ENCODE results near the gene RNF213. TPM values are rescaled to one million over a fixed set of nuclear protein-coding genes. Genes with fewer than 3 reads are reported as not detected.

The RNF213 gene
- total RNA-seq, 4 donors from 2014 or later = 83.6 to 205 (median 103) TPM

DNA sequence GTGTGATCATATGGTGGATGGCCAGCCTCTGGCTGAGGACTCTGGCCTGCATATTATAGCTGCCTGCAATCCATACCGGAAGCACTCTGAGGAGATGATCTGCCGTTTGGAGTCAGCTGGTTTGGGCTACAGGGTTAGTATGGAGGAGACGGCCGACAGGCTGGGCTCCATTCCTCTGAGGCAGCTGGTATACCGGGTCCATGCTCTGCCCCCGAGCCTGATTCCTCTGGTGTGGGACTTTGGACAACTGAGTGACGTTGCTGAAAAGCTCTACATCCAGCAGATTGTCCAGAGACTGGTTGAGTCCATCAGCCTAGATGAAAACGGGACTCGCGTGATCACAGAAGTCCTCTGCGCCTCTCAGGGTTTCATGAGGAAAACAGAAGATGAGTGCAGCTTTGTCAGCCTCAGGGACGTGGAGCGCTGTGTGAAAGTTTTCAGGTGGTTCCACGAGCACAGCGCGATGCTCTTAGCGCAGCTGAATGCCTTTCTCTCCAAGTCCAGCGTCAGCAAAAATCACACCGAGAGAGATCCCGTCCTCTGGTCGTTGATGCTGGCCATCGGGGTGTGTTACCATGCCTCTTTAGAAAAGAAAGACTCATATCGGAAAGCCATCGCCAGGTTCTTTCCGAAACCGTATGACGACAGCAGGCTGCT, 85.3 kb downstream of the RNF213 start:
- ATAC-seq (ENCODE audit: low FRiP score) = no peak
- no peak for DNase-seq (ENCODE audit: low spot score)
- TF ChIP-seq, protein P1, sequence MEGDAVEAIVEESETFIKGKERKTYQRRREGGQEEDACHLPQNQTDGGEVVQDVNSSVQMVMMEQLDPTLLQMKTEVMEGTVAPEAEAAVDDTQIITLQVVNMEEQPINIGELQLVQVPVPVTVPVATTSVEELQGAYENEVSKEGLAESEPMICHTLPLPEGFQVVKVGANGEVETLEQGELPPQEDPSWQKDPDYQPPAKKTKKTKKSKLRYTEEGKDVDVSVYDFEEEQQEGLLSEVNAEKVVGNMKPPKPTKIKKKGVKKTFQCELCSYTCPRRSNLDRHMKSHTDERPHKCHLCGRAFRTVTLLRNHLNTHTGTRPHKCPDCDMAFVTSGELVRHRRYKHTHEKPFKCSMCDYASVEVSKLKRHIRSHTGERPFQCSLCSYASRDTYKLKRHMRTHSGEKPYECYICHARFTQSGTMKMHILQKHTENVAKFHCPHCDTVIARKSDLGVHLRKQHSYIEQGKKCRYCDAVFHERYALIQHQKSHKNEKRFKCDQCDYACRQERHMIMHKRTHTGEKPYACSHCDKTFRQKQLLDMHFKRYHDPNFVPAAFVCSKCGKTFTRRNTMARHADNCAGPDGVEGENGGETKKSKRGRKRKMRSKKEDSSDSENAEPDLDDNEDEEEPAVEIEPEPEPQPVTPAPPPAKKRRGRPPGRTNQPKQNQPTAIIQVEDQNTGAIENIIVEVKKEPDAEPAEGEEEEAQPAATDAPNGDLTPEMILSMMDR (IDR thresholded peaks at IDR 0.05) = no peak

DNA sequence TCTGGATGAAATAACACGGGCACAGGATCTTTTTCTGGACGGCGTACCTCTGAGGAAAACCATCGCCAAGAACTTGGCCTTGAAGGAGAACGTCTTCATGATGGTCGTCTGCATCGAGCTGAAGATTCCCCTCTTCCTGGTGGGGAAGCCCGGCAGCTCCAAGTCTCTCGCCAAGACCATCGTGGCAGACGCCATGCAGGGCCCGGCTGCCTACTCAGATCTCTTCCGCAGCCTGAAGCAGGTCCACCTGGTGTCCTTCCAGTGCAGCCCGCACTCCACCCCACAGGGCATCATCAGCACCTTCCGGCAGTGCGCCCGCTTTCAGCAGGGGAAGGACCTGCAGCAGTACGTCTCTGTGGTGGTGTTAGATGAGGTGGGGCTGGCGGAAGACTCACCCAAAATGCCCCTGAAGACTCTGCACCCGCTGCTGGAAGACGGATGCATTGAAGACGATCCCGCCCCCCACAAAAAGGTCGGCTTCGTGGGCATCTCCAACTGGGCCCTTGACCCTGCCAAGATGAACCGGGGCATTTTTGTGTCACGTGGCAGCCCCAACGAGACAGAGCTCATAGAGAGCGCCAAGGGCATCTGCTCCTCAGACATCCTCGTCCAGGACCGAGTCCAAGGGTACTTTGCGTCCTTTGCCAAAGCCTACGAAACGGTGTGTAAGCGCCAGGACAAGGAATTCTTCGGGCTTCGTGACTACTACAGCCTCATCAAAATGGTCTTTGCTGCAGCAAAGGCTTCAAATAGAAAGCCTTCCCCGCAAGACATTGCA, 86.0 kb downstream of the RNF213 start:
- no peak for ATAC-seq (ENCODE audit: low FRiP score)
- TF ChIP-seq, protein P1 (IDR thresholded peaks at IDR 0.05) = no peak

DNA sequence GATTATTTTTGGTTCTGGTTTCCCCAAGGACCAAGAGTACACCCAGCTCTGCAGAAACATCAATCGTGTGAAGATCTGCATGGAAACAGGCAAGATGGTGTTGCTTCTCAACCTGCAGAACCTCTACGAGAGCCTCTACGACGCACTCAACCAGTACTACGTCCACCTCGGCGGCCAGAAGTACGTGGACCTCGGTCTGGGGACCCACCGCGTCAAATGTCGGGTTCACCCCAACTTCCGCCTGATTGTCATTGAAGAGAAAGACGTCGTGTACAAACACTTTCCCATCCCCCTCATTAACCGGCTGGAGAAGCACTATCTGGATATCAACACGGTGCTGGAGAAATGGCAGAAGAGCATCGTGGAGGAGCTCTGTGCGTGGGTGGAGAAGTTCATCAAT, 86.9 kb downstream of the RNF213 start:
- DNase-seq (ENCODE audit: low spot score) (no peak), ATAC-seq (ENCODE audit: low FRiP score) (no peak)
- TF ChIP-seq, protein P1 (IDR thresholded peaks at IDR 0.05) = no peak

More for the DNA sequence above, 86.0 kb downstream of the RNF213 start:
- no peak for DNase-seq (ENCODE audit: low spot score)

DNA sequence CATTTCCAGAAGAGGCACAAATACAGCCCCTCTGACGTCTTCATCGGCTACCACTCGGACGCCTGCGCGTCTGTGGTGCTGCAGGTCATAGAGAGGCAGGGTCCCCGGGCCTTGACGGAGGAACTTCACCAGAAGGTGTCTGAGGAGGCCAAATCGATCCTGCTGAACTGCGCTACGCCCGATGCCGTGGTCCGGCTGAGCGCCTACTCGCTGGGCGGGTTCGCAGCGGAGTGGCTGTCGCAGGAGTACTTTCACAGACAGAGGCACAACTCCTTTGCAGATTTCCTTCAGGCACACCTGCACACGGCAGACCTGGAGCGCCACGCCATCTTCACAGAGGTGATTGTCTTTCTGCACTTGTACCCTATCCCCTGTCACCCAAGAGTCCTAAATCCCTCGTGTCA, 87.3 kb downstream of the RNF213 start:
- TF ChIP-seq, protein P1 (IDR thresholded peaks at IDR 0.05) = no peak
- DNase-seq (ENCODE audit: low spot score) = no peak
- ATAC-seq (ENCODE audit: low FRiP score) = no peak

DNA sequence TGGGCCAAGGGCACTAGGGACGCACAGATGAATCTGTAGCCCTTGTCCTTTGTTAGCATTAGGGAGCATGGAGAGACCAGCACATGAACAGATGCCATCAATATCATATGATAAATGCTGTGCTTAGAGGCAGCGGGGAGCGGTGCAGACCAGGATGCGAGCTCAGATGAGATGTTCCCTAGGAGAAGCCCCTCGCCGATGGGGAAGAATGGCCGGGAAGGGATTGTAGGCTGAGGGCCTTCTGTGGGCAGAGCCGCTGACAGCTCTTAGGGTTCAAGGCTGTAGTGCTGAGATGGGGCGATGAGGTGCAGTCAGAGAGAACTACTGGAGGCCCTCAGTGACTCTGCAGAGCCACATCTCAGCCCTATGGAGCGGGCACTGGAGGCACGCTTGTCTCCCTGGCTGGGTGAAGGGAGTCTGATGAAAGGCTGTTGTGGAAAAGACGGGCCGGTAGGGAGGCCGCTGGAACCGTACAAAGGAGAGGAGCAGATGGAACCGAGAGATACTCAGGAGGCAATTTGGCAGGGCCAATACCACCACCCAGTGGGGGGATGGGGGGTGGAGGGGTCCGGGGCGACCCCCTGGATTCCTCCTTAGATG, 88.0 kb downstream of the RNF213 start:
- DNase-seq (ENCODE audit: low spot score) (no peak), ATAC-seq (ENCODE audit: low FRiP score) (no peak)
- TF ChIP-seq, protein P1 (IDR thresholded peaks at IDR 0.05) = no peak

DNA sequence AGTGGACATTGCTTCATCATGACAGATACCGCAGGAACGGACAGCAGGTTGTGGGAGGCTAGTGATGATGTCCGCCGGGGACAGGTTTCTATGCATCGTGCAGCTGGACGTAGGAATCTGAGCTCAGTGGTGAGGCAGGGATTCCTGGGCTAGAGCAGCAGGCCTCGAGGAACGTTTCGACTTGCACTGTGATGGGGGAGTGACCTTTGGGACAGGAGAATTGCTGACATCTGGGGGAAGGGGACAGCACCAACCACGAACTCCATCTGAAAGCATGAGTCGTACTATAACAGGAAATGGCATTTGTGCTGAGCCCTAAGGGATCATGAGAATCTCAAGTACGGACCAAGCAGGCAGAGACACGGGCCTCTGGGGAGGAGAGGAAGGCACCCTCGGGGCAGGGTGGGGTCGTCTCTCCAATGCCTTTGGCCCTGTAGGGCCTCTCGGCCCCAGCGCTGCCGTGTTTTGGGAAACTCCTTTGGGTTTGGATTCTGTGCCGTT, 88.5 kb downstream of the RNF213 start:
- DNase-seq (ENCODE audit: low spot score) (no peak), ATAC-seq (ENCODE audit: low FRiP score) (no peak)
- TF ChIP-seq, protein P1 (IDR thresholded peaks at IDR 0.05) = no peak

All from omental fat pad (tissue), 4 donors.